ENCODE data around the gene SYN1. TPM values are rescaled to one million over a fixed set of nuclear protein-coding genes. Genes with fewer than 3 reads are reported as not detected.
"Not testable (repeated sequence)": the region's sequence is repeated elsewhere in the genome, so short reads cannot be mapped to it uniquely, and the experiment has no call there.

Gene SYN1
- total and polyA plus RNA-seq, 8 donors, result 0.45 to 1.7 (median 1.5) TPM; not detected in 5

DNA sequence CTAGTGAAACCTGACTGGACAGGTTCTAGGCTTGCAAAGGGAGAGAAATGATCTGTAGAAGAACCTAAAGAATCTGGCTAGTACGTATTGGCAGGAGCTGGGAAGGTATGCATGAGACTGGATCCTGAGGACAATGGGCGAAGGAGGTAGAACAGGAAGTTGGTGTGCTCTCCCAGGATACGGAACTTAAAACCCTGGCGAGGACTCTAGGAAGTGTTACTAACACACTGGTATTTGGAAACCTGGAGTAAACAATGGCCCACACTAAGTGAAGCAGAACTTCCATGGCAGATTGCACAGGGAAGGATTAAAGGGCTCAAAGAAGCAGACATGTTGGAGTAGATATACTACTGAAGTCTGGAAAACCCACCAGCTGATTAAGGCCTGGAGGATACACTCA is 9.1 kb downstream of the SYN1 start:
- Histone ChIP-seq H3K9me3 (peaks cover 0 to 9% (median 0%) of the 10 kb centered on the region in 4 donors), H3K27ac (no peak overlapping the region), H3K4me3 (no peak overlapping the region), H3K4me1 (no peaks in the 10 kb centered on the region), H3K27me3 (peaks cover 0 to 4% (median 0%) of the 10 kb centered on the region in 3 donors), H3K36me3 (no peaks in the 10 kb centered on the region)
- WGBS, 5 donors, result 73 to 79% (median 74%) methylated on average over 4 of the region's 4 CpGs
- TF ChIP-seq, protein P1, sequence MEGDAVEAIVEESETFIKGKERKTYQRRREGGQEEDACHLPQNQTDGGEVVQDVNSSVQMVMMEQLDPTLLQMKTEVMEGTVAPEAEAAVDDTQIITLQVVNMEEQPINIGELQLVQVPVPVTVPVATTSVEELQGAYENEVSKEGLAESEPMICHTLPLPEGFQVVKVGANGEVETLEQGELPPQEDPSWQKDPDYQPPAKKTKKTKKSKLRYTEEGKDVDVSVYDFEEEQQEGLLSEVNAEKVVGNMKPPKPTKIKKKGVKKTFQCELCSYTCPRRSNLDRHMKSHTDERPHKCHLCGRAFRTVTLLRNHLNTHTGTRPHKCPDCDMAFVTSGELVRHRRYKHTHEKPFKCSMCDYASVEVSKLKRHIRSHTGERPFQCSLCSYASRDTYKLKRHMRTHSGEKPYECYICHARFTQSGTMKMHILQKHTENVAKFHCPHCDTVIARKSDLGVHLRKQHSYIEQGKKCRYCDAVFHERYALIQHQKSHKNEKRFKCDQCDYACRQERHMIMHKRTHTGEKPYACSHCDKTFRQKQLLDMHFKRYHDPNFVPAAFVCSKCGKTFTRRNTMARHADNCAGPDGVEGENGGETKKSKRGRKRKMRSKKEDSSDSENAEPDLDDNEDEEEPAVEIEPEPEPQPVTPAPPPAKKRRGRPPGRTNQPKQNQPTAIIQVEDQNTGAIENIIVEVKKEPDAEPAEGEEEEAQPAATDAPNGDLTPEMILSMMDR (IDR thresholded peaks at IDR 0.05), result no peak
- no peak for TF ChIP-seq POLR2A (IDR thresholded peaks at IDR 0.05)
- no peak for TF ChIP-seq POLR2AphosphoS5 (IDR thresholded peaks at IDR 0.05)
- no peak for TF ChIP-seq EP300 (IDR thresholded peaks at IDR 0.05)
- intact Hi-C loops (cut with DNase I; ENCODE audit: low total_unique reads), result no loop called here
- DNase-seq, result no peak

DNA sequence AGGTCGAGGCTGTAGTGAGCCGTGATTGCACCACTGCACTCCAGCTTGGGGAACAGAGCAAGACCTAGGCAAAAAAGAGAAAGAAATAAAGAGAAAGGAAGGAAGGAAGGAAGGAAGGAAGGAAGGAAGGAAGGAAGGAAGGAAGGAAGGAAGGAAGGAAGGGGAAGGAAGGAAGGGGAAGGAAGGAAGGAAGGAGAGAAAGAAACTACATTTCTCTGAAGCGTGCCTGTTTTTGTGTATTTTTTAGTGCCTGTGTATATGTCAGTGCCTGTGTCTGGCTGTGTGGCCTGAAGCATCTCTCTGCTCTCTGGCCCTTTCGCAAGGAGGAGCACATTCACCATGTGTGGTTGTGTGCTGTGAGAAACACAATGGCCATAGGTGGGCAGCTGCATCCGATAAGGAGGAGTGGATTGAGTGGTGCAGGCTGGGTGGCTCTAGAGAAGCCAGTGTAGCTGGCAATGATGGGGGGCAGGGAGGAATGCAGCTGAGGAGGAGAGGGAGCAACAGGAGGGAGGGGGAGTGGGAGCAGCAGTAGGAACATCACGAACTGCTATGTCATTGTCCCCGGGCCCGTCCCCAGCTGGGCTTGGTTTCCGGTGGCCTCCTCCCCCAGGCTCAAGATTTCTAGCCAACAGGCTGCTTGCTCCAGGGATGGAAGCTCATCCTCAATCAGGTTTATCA is 11.4 kb downstream of the SYN1 start:
- TF ChIP-seq POLR2A (IDR thresholded peaks at IDR 0.05) (no peak), EP300 (IDR thresholded peaks at IDR 0.05) (no peak), POLR2AphosphoS5 (IDR thresholded peaks at IDR 0.05) (no peak)
- TF ChIP-seq, protein P1 (IDR thresholded peaks at IDR 0.05), result no peak
- H3K9me3 ChIP-seq, result peaks cover 0 to 9% (median 0%) of the 10 kb centered on the region in 4 donors
- H3K4me3 ChIP-seq, result no peak overlapping the region
- DNase-seq, result no peak
- no peaks in the 10 kb centered on the region for H3K4me1 ChIP-seq
- no peaks in the 10 kb centered on the region for H3K36me3 ChIP-seq
- WGBS, 5 donors, result 43 to 69% (median 50%) methylated on average over 6 to 9 of the region's 9 CpGs
- intact Hi-C loops (cut with DNase I; ENCODE audit: low total_unique reads), result no loop called here
- H3K27me3 ChIP-seq, result no peaks in the 10 kb centered on the region
- no peak overlapping the region for H3K27ac ChIP-seq

DNA sequence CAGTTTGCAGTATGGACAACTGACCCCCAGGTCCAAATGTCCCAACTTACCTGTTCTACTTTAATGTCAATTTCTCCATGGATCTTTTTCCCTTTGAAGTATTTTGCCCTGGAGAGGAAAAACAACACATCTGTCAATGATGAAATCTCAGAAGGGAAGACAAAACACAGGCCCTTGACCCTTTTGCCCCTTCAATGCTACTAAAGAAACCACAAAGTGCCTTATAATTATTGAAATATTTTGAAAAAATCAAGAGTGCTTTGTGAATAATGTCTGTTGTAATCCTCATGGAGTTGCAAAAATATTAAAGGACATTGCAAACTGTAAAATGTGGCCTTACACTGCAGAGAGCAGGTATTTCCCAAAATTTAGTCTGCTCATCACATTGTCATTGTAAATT is 12.6 kb downstream of the SYN1 start:
- no peak for DNase-seq
- H3K4me3 ChIP-seq, result no peak overlapping the region
- H3K36me3 ChIP-seq, result no peaks in the 10 kb centered on the region
- H3K27me3 ChIP-seq, result no peaks in the 10 kb centered on the region
- H3K9me3 ChIP-seq, result peaks cover 0 to 9% (median under 1%) of the 10 kb centered on the region in 4 donors
- no peak overlapping the region for H3K27ac ChIP-seq
- H3K4me1 ChIP-seq, result no peaks in the 10 kb centered on the region
- intact Hi-C loops (cut with DNase I; ENCODE audit: low total_unique reads), result no loop called here
- TF ChIP-seq POLR2A (IDR thresholded peaks at IDR 0.05) (no peak), POLR2AphosphoS5 (IDR thresholded peaks at IDR 0.05) (no peak), EP300 (IDR thresholded peaks at IDR 0.05) (no peak)
- TF ChIP-seq, protein P1 (IDR thresholded peaks at IDR 0.05), result no peak

DNA sequence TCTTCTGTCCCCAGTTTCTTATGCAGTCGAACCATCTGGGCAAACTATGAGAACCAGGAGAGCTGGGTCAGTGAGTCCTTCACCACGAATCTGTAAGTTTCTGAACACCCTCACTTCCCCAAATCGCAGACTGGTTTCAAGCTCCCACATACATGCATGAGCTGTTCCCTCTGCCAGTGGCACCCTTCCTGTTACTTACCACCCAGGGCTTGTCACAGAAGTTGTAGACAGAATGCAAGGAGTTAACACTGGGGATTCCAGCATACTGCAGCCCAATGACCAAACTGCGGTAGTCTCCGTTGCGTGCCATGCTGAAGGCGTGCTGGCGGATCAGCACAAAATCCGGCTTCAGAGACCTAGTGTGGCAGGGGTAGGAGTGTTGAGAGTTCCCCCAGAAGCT is 14.6 kb downstream of the SYN1 start:
- no peak overlapping the region for H3K27ac ChIP-seq
- peaks cover 0 to 14% (median 7%) of the 10 kb centered on the region in 4 donors for H3K9me3 ChIP-seq
- no peak overlapping the region for H3K4me3 ChIP-seq
- H3K36me3 ChIP-seq, result no peaks in the 10 kb centered on the region
- no peak for TF ChIP-seq POLR2AphosphoS5 (IDR thresholded peaks at IDR 0.05)
- no peak for TF ChIP-seq POLR2A (IDR thresholded peaks at IDR 0.05)
- TF ChIP-seq EP300 (IDR thresholded peaks at IDR 0.05), result no peak
- TF ChIP-seq, protein P1 (IDR thresholded peaks at IDR 0.05), result no peak
- WGBS, 5 donors, result 44 to 60% (median 53%) methylated on average over 9 of the region's 9 CpGs
- no peak for DNase-seq
- intact Hi-C loops (cut with DNase I; ENCODE audit: low total_unique reads), result no loop called here
- no peaks in the 10 kb centered on the region for H3K4me1 ChIP-seq
- no peaks in the 10 kb centered on the region for H3K27me3 ChIP-seq

DNA sequence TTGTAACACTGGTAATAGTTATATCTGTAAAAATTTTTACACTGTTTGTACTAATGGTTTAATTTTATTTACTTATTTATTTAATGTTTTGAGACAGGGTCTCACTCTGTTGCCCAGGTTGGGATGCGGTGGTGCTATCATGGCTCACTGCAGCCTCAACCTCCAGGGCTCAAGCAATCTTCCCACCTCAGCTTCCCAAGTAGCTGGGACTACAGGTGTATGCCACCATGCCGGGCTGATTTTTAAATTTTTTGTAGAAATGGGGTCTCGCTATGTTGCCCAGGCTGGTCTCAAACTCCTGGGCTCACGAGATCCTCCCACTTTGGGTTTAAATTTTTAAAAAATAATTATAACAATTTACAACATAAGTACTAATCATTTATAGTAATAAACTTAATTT is 16.5 kb downstream of the SYN1 start:
- WGBS, 5 donors, result 87 to 97% (median 89%) methylated on average over 4 of the region's 4 CpGs
- intact Hi-C loops (cut with DNase I; ENCODE audit: low total_unique reads), result not testable (repeated sequence)
- H3K9me3 ChIP-seq, result peaks cover 0 to 30% (median 12%) of the 10 kb centered on the region in 4 donors

More for the DNA sequence above, 16.5 kb downstream of the SYN1 start:
- DNase-seq, H3K4me1 ChIP-seq, H3K4me3 ChIP-seq, H3K27me3 ChIP-seq, H3K36me3 ChIP-seq, H3K27ac ChIP-seq: not testable (repeated sequence)
